WI38 (cell line): ENCODE measurements around the gene FLYWCH1.
"Not testable (repeated sequence)": the region's sequence is repeated elsewhere in the genome, so short reads cannot be mapped to it uniquely, and the experiment has no call there.

Experiments
- H3K4me3 ChIP-seq: 2 replicates; pipeline ENCODE4 v1.5.1; 2011; ENCODE audit warnings: low read depth, mild to moderate bottlenecking, control low read depth, low read length
- TF ChIP-seq, protein P1 (sequence below): IDR thresholded peaks from 2 replicates; pipeline ENCODE4 v1.5.1; 2012; ENCODE audit warnings: low read depth, mild to moderate bottlenecking, control low read depth, low read length

The FLYWCH1 gene

DNA sequence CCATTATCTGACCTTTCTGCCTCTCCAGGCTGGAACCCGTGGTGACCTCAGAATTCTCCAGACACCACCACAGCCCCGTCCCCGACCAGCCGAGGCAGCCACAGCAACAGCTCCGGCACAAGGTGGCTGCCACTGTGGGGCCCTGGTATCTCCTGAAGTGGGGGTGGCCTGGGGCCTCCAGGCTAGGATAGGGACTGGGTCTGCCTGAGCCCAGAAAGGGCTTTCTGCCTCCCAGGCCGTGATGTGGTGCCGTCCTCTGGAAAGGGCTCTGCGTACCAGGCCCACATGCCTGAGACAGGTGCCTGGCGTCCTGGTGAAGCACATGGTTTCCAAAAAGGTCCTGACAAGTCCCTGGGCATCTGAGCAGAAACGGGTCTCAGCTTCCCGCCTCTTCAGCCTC, 17.1 kb downstream of the FLYWCH1 start:
- H3K4me3 ChIP-seq, result no peak overlapping the region
- TF ChIP-seq, protein P1, sequence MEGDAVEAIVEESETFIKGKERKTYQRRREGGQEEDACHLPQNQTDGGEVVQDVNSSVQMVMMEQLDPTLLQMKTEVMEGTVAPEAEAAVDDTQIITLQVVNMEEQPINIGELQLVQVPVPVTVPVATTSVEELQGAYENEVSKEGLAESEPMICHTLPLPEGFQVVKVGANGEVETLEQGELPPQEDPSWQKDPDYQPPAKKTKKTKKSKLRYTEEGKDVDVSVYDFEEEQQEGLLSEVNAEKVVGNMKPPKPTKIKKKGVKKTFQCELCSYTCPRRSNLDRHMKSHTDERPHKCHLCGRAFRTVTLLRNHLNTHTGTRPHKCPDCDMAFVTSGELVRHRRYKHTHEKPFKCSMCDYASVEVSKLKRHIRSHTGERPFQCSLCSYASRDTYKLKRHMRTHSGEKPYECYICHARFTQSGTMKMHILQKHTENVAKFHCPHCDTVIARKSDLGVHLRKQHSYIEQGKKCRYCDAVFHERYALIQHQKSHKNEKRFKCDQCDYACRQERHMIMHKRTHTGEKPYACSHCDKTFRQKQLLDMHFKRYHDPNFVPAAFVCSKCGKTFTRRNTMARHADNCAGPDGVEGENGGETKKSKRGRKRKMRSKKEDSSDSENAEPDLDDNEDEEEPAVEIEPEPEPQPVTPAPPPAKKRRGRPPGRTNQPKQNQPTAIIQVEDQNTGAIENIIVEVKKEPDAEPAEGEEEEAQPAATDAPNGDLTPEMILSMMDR, result no peak

DNA sequence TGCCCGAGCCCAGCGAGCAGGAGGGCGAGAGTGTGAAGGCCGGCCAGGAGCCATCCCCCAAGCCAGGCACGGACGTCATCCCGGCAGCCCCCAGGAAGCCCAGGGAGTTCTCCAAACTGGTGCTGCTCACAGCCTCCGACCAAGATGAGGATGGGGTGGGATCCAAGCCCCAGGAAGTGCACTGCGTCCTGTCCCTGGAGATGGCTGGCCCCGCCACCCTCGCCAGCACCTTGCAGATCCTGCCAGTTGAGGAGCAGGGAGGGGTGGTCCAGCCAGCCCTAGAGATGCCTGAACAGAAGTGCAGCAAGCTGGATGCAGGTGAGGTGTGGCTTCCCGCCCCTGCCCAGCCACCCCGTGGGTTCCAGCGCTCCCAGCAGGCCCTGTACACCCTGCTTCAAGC, 18.0 kb downstream of the FLYWCH1 start:
- TF ChIP-seq, protein P1, result no peak
- H3K4me3 ChIP-seq, result no peak overlapping the region

DNA sequence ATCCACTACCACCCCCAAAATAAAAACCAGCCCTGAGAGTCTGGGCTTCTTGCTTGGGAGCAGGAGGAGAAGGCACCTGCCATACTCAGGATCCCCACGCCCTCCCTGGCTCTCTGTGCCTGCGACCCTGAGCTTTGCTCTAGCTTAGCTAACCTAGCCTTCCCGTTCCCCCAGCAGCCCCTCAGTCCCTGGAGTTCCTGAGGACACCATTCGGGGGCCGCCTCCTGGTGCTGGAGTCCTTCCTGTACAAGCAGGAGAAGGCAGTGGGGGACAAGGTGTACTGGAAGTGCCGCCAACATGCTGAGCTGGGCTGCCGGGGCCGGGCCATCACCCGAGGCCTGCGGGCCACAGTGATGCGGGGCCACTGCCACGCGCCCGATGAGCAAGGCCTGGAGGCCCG, 18.5 kb downstream of the FLYWCH1 start:
- TF ChIP-seq, protein P1, result no peak
- H3K4me3 ChIP-seq, result no peak overlapping the region

DNA sequence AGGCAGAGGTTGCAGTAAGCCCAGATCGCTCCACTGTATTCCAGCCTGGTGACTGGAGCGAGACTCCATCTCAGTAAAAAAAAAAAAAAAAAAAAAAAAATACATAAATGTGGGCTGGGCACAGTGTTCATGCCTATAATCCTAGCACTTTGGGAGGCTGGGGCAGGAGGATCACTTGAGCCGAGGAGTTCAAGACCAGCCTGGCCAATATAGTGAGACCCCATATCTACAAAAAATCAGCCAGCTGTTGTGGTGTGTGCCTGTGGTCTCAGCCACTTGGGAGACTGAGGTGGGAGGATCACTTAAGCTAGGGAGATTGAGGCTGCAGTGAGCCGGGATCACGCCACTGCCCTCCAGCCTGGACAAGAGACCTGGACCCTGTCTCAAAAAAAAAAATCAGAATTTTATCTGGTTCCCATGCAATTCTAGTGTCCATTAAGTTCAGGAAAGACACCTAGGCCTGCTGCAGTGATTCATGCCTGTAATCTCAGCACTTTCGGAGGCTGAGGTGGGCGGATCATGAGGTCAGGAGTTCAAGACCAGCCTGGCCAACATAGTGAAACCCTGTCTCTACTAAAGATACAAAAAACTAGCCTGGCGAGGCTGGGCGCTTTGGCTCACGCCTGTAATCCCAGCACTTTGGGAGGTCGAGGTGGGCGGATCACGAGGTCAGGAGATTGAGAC, 19.6 kb downstream of the FLYWCH1 start:
- not testable (repeated sequence) for H3K4me3 ChIP-seq

DNA sequence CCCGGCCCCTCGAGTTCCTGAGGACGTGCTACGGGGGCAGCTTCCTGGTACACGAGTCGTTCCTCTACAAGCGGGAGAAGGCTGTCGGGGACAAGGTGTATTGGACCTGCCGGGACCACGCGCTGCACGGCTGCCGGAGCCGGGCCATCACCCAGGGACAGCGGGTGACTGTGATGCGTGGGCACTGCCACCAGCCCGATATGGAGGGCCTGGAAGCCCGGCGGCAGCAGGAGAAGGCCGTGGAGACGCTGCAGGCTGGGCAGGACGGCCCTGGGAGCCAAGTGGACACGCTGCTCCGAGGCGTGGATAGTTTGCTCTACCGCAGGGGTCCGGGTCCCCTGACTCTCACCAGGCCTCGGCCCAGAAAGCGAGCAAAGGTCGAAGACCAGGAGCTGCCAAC, 21.4 kb downstream of the FLYWCH1 start:
- TF ChIP-seq, protein P1, result no peak
- H3K4me3 ChIP-seq, result no peak overlapping the region

DNA sequence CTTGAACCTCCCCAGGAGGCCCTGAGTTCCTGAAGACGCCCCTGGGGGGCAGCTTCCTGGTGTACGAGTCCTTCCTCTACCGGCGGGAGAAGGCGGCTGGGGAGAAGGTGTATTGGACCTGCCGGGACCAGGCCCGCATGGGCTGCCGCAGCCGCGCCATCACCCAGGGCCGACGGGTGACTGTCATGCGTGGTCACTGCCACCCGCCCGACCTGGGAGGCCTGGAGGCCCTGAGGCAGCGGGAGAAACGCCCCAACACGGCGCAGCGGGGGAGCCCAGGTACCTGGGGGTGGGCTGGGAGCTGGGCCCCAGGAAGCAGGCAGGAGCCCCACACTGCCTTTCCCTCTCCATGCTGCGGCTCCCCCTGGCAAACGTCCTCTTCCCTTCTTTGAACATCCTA, 22.0 kb downstream of the FLYWCH1 start:
- TF ChIP-seq, protein P1, result no peak
- no peak overlapping the region for H3K4me3 ChIP-seq

DNA sequence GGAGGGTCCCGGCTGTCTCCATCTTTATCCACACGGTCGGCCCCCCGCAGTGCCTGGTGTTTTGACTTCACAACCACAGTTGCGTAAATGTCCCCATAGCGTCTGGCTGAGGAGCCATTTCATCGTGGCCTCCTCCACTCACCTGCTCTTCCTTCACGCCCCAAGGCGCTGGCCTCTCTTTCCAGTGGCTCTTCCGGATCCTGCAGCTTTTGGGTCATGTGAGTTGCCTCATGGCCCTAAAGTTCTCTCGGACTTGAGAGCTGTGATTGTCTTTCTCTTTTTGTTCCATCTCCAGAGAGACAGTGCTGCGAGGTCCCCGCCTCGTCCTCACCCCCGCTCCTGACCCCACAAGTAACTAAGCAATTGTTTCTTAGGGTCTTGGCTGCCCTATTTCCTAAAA, 22.7 kb downstream of the FLYWCH1 start:
- no peak overlapping the region for H3K4me3 ChIP-seq
- TF ChIP-seq, protein P1, result no peak

DNA sequence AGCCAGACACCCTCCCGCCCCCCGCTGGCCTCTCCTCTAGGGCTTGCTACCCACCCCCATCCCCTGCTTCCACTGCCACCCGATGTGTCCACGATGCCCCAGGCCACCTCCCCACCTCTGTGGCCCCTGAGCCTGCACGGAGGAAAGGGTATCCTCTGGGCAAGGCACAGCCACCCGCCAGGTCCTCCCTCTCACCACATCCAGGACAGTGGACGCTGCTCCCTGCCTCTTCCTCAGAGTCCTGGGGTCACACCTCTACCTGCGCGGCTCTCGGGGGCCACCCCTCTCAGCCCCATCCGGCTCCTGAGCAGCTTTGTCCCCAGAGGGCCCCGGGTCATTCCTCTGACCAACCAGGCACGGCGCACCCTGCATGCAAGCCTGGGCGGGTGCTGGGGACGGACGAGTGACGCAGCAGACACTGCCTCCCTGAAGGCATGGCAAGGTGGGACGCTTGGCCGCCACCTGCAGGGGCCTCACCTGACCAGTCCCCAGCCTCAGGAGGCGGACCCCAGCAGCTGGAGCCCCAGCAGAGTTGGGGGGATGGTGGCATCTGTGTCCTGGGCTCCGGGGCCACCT, 24.8 kb downstream of the FLYWCH1 start:
- H3K4me3 ChIP-seq, result no peak overlapping the region
- TF ChIP-seq, protein P1, result no peak
